ENCODE results near the gene FAM72B. TPM values are rescaled to one million over a fixed set of nuclear protein-coding genes. Genes with fewer than 3 reads are reported as not detected.
A peak's percentile ranks its signal among the peaks of the same experiment; 100 is the strongest.
"Not testable (repeated sequence)": the region's sequence is repeated elsewhere in the genome, so short reads cannot be mapped to it uniquely, and the experiment has no call there.

The FAM72B gene
- total and polyA plus RNA-seq, 2 experiments from 2014 or later, result 1.5 to 1.7 TPM

DNA sequence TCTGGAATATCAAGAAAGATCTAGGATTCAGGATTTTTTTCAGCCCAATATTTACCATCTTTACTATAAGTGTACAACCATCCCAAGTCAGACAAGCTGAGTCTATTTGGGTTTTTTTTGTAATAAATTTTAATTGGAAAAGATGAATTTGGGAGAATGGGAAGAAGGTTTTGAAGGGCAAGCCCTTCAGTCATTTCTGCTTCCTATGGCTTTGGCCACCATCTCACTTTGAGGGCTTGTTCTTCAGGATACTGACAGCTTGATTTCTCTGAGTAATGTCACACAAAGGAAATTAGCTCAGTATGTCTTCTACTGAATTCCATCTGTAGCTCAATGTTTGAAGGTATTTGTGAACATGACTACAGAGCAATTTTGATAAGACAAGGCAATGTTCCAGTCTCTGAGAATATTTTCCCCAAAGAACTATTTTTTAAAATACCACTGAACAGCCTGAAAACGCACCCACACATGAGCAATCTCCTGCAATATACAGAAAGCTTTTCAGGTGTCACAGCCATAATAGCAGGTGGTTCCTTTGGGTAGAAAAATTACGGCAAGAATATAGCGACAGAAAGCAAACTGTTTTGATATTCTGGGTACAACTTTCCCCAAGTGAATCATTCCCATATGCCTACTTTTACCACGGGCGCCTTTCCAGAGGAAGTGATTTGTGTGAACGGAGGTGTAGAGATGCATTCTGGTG lies 22.8 kb downstream of the FAM72B start:
- WGBS (ENCODE audit: low lambda C conversion rate, missing lambda C conversion rate), result 78% methylated on average over 3 of the region's 6 CpGs

DNA sequence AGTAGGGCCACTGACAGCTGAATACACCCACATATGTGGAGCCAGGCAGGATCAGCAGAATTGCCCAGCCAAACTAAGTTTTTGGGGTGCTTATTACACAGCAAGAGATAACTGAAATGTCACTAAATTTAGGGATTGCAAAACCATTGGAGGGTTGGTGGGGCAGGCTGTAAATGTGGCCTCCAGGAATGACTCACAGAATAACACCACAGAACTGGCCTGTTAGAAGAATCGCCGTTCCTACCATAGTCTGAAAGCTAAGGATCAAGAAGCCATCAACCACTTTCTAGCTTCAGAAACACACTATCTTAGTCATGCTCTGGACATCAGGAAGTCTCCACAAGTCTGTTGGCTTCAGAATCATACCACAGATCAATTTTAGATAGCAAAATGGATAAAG lies 24.0 kb downstream of the FAM72B start:
- not testable (repeated sequence) for H3K4me1 ChIP-seq (ENCODE audit: insufficient read depth); H3K9me2 ChIP-seq (replicated peaks; ENCODE audit: insufficient read depth); H3K36me3 ChIP-seq (replicated peaks; ENCODE audit: insufficient read depth, low read depth); DNase-seq (ENCODE audit: low spot score); H3K27me3 ChIP-seq; H3K79me2 ChIP-seq; H3K9me3 ChIP-seq (ENCODE audit: low read depth); H3K27ac ChIP-seq; H3K4me2 ChIP-seq; H2AFZ ChIP-seq; H3K4me3 ChIP-seq; H4K20me1 ChIP-seq (ENCODE audit: insufficient read depth, poor library complexity, severe bottlenecking)
- WGBS (ENCODE audit: low lambda C conversion rate, missing lambda C conversion rate), result 56% methylated on average over 2 of the region's 2 CpGs

More for the DNA sequence above, 22.8 kb downstream of the FAM72B start:
- H3K36me3 ChIP-seq (replicated peaks; ENCODE audit: insufficient read depth, low read depth); H3K4me3 ChIP-seq; H3K79me2 ChIP-seq; H3K9me3 ChIP-seq (ENCODE audit: low read depth); H3K27me3 ChIP-seq; H3K4me2 ChIP-seq; DNase-seq (ENCODE audit: low spot score); H2AFZ ChIP-seq; H3K9me2 ChIP-seq (replicated peaks; ENCODE audit: insufficient read depth); H3K27ac ChIP-seq; H3K4me1 ChIP-seq (ENCODE audit: insufficient read depth); H4K20me1 ChIP-seq (ENCODE audit: insufficient read depth, poor library complexity, severe bottlenecking): not testable (repeated sequence)

DNA sequence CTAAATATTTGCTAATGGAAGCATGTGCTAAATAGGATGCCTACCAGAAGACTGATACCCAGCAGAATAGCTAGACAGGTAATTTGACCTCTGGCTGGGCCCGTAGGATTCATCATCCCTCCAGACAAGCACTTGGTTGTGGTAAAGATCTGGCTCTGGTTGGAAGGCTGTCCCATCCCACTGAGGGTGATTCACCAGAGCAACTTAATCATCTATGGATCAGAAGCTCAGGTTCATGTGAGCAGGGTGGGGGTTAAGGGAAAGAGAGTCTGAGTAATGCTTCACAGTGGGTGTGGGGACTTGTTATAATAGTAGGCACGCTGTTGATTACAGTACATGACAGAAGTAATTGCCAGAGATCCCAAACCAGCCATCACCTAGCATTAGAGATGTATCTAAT lies 26.5 kb downstream of the FAM72B start:
- H3K4me3 ChIP-seq; H4K20me1 ChIP-seq (ENCODE audit: insufficient read depth, poor library complexity, severe bottlenecking); H3K4me1 ChIP-seq (ENCODE audit: insufficient read depth); DNase-seq (ENCODE audit: low spot score); H3K36me3 ChIP-seq (replicated peaks; ENCODE audit: insufficient read depth, low read depth); H3K27me3 ChIP-seq; H2AFZ ChIP-seq; H3K4me2 ChIP-seq; H3K79me2 ChIP-seq; H3K27ac ChIP-seq; H3K9me3 ChIP-seq (ENCODE audit: low read depth); H3K9me2 ChIP-seq (replicated peaks; ENCODE audit: insufficient read depth): not testable (repeated sequence)
- no CpG with 5 or more reads among the region's 2 CpGs for WGBS (ENCODE audit: low lambda C conversion rate, missing lambda C conversion rate)

DNA sequence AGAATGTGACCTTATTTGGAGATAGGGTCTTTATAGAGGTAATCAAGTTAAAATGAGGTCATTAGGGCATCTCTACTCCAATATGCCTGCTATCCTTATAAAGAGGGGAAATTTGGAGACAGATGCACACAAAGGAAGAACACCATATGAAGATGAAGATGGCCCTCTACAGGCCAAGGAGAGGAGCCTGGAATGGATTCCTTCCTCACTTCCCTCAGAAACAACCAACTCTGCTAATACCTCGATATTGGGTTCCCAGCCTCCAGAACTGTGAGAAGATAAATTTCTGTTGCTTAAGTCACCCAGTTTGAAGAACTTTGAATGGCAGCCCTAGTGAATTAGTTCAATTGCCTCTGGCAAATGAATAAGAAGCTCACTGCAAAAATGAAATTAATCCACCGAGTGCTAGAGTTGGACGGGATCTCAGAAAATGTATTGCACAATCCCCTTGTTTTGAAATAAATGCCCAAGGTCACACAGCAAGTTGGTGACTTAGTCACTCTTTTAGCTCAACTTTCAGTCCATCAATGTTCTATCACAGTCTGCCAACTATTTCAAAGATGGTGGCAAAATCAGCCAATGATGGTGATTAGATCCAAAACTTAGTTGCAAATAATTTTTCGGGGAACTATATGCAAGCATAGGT lies 27.1 kb downstream of the FAM72B start:
- not testable (repeated sequence) for H4K20me1 ChIP-seq (ENCODE audit: insufficient read depth, poor library complexity, severe bottlenecking); H3K9me2 ChIP-seq (replicated peaks; ENCODE audit: insufficient read depth); H3K27me3 ChIP-seq; H3K4me2 ChIP-seq; H3K4me1 ChIP-seq (ENCODE audit: insufficient read depth); H2AFZ ChIP-seq; H3K4me3 ChIP-seq; H3K27ac ChIP-seq; H3K79me2 ChIP-seq; H3K9me3 ChIP-seq (ENCODE audit: low read depth); DNase-seq (ENCODE audit: low spot score); H3K36me3 ChIP-seq (replicated peaks; ENCODE audit: insufficient read depth, low read depth)
- no CpG with 5 or more reads among the region's 4 CpGs for WGBS (ENCODE audit: low lambda C conversion rate, missing lambda C conversion rate)

DNA sequence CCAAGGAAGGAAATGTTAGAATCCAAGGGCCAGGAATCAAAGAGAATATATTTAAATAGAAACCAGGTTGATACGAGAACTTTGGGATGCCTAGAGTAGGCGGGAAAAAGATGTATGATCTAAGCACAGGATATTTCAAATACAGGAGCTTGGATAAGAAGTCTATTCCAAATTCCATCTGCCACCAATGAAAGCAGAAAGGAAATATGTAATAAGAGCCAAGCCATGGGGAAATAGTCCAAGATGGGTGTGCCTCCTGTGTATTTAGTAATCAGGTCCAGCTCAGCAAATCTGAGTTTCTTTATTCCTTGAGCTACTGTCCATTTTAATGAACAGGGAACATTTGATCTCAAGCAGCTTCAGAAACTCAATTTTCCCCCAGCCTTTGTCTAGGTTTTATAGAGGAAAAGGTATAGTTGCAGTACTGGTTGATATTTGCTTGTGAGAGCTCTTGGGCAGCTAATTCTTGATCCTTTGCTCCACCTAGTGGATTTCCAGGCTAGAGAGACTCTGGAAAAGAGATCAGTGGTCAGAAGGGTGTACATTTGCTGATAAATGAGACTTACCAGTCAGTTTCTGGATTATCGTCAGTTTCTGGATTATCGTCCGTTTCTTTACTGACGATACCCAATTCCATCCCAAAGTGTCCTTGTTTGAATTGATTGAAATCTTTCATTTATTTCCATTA lies 28.3 kb downstream of the FAM72B start:
- H2AFZ ChIP-seq; H3K36me3 ChIP-seq (replicated peaks; ENCODE audit: insufficient read depth, low read depth); H3K9me2 ChIP-seq (replicated peaks; ENCODE audit: insufficient read depth); H3K4me1 ChIP-seq (ENCODE audit: insufficient read depth); H4K20me1 ChIP-seq (ENCODE audit: insufficient read depth, poor library complexity, severe bottlenecking); H3K27me3 ChIP-seq; H3K27ac ChIP-seq; H3K4me3 ChIP-seq; H3K4me2 ChIP-seq; H3K79me2 ChIP-seq; H3K9me3 ChIP-seq (ENCODE audit: low read depth): not testable (repeated sequence)
- DNase-seq (ENCODE audit: low spot score), result peak; percentile 23
- WGBS (ENCODE audit: low lambda C conversion rate, missing lambda C conversion rate), result 83% methylated on average over 6 of the region's 6 CpGs
- TF ChIP-seq, protein P1, sequence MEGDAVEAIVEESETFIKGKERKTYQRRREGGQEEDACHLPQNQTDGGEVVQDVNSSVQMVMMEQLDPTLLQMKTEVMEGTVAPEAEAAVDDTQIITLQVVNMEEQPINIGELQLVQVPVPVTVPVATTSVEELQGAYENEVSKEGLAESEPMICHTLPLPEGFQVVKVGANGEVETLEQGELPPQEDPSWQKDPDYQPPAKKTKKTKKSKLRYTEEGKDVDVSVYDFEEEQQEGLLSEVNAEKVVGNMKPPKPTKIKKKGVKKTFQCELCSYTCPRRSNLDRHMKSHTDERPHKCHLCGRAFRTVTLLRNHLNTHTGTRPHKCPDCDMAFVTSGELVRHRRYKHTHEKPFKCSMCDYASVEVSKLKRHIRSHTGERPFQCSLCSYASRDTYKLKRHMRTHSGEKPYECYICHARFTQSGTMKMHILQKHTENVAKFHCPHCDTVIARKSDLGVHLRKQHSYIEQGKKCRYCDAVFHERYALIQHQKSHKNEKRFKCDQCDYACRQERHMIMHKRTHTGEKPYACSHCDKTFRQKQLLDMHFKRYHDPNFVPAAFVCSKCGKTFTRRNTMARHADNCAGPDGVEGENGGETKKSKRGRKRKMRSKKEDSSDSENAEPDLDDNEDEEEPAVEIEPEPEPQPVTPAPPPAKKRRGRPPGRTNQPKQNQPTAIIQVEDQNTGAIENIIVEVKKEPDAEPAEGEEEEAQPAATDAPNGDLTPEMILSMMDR (IDR thresholded peaks at IDR 0.05; ENCODE audit: poor library complexity), result peak; percentile 43

DNA sequence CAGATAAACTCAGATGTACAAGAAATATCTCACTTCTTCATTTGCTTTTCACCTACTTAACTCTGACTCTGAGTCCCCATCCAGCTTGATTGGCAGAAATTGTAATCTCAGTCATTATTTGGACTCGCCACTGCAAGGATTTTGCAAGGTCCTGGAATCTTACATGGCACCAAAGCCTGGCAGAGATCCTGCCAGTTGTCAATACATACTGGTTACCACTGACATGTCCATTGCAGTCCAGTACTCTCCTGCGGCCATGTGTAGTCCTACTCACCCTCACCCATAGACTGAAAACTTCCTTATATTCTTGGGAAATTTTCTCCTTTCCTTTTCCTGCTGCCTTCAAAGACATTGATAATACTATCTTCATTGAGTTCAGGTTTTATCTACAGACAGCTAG lies 29.3 kb downstream of the FAM72B start:
- H3K27me3 ChIP-seq; H3K9me2 ChIP-seq (replicated peaks; ENCODE audit: insufficient read depth); H3K79me2 ChIP-seq; DNase-seq (ENCODE audit: low spot score); H3K4me1 ChIP-seq (ENCODE audit: insufficient read depth); H3K36me3 ChIP-seq (replicated peaks; ENCODE audit: insufficient read depth, low read depth); H4K20me1 ChIP-seq (ENCODE audit: insufficient read depth, poor library complexity, severe bottlenecking); H3K9me3 ChIP-seq (ENCODE audit: low read depth); H3K4me2 ChIP-seq; H3K27ac ChIP-seq; H2AFZ ChIP-seq; H3K4me3 ChIP-seq: not testable (repeated sequence)
- 98% methylated on average over 2 of the region's 2 CpGs for WGBS (ENCODE audit: low lambda C conversion rate, missing lambda C conversion rate)

DNA sequence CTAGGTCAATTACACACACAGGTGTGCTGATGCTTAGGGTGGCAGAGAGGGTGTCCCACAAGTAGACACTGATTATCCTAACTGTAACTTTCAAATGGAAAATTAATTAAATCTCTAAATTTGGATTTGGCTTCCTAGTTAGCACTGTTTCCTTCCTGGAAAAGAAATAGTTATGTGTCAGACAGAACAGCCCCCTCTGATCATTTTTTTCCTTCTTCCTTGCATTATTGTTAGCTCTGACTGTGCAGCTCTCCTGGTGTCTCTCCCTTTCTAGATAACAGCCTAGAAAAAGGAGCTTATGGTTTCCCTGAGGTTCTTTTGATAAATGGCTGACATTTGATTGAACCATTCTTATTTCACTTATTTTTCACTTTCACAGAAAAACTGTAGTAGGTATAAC lies 31.4 kb downstream of the FAM72B start:
- not testable (repeated sequence) for H3K9me2 ChIP-seq (replicated peaks; ENCODE audit: insufficient read depth)

DNA sequence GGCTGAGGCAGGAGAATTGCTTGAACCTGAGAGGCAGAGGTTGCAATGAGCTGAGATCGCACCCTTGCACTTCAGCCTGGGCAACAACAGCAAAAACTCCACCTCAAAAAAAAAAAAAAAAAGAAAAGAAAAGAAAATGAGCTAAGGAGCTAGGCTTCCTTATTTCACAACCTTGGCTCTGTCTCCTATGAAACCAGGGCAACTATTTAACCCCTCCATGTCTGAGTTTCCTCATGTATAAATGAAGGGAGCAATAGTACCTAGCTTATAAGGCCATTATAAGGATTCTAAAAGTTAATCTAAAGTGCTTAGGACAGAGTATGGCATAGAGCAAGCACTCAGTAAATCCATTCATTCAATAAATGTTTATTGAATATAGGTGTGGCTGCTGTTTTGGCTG lies 32.8 kb downstream of the FAM72B start:
- 91% methylated on average over 1 of the region's 1 CpG for WGBS (ENCODE audit: low lambda C conversion rate, missing lambda C conversion rate)
- not testable (repeated sequence) for H3K79me2 ChIP-seq; H3K27ac ChIP-seq; H3K36me3 ChIP-seq (replicated peaks; ENCODE audit: insufficient read depth, low read depth); H3K27me3 ChIP-seq; H4K20me1 ChIP-seq (ENCODE audit: insufficient read depth, poor library complexity, severe bottlenecking); H3K9me3 ChIP-seq (ENCODE audit: low read depth); H3K4me1 ChIP-seq (ENCODE audit: insufficient read depth); DNase-seq (ENCODE audit: low spot score); H3K4me2 ChIP-seq; H3K4me3 ChIP-seq; H3K9me2 ChIP-seq (replicated peaks; ENCODE audit: insufficient read depth); H2AFZ ChIP-seq

More for the DNA sequence above, 31.4 kb downstream of the FAM72B start:
- not testable (repeated sequence) for H3K27ac ChIP-seq; H3K4me1 ChIP-seq (ENCODE audit: insufficient read depth); H3K79me2 ChIP-seq; H3K36me3 ChIP-seq (replicated peaks; ENCODE audit: insufficient read depth, low read depth); DNase-seq (ENCODE audit: low spot score); H4K20me1 ChIP-seq (ENCODE audit: insufficient read depth, poor library complexity, severe bottlenecking); H3K9me3 ChIP-seq (ENCODE audit: low read depth); H2AFZ ChIP-seq; H3K27me3 ChIP-seq; H3K4me2 ChIP-seq; H3K4me3 ChIP-seq

Data from hepatocyte (in vitro differentiated cells).